Upper lobe of left lung (tissue), 6 donors: ENCODE measurements around the gene CD163L1. TPM values are rescaled to one million over a fixed set of nuclear protein-coding genes. Genes with fewer than 3 reads are reported as not detected.

Experiments used
- ATAC-seq, 2 donors: fragments of 200-7000 bp; cut with Tn5 transposase; one replicate each; pipeline ENCODE4 v1.9.1; 2022; ENCODE audit warnings: mild to moderate bottlenecking in 2 of 2, moderate library complexity in 2 of 2; ENCODE audit not compliant: low FRiP score in 2 of 2
- DNase-seq, 2 donors: peaks; one replicate each; pipeline ENCODE4 v3.0.0-alpha.2; 2019 to 2020
- H3K27ac ChIP-seq, 4 donors: fragments of 200-600 bp; sonication (generic); one replicate each; pipeline ENCODE4 v1.5.1; 2016 to 2019
- H3K27me3 ChIP-seq, 4 donors: fragments of 200-600 bp; sonication (generic); one replicate each; pipeline ENCODE4 v1.5.1; 2017 to 2019
- H3K36me3 ChIP-seq, 4 donors: fragments of 200-600 bp; sonication (generic); one replicate each; pipeline ENCODE4 v1.5.1; 2016 to 2019
- H3K4me1 ChIP-seq, 4 donors: fragments of 200-600 bp; sonication (generic); one replicate each; pipeline ENCODE4 v1.5.1; 2018 to 2019
- H3K4me3 ChIP-seq, 4 donors: fragments of 200-600 bp; sonication (generic); one replicate each; pipeline ENCODE4 v1.5.1; 2017 to 2019; ENCODE audit warnings: mild to moderate bottlenecking in 2 of 4, moderate library complexity in 1 of 4
- H3K9me3 ChIP-seq, 4 donors: fragments of 200-600 bp; sonication (generic); one replicate each; pipeline ENCODE4 v1.5.1; 2018 to 2019
- EP300 ChIP-seq, 4 donors: sonication (generic); formaldehyde crosslinking; IDR thresholded peaks; one replicate each; pipeline ENCODE4 v1.5.1; 2017; ENCODE audit warnings: antibody characterized with exemption in 4 of 4, control low read depth in 2 of 4
- POLR2A ChIP-seq, 4 donors: fragments of 450-650 bp; IDR thresholded peaks; one replicate each; pipeline ENCODE4 v1.5.1; 2016 to 2017; ENCODE audit warnings: antibody characterized with exemption in 4 of 4, mild to moderate bottlenecking in 2 of 4
- POLR2AphosphoS5 ChIP-seq, 2 donors: sonication (generic); formaldehyde crosslinking; IDR thresholded peaks; one replicate each; pipeline ENCODE4 v1.5.1; 2017; ENCODE audit warnings: antibody characterized with exemption in 2 of 2
- WGBS, 2 donors: methylation state at CpG; one replicate each; pipeline ENCODE4 v1.1.5; 2017 to 2018; 5-methylcytosine and 5-hydroxymethylcytosine counted together
- total RNA-seq, 6 donors: library from RNA; depleted of rRNA in 4 of 6; stranded (reverse); fragments of >200 nt in 4 of 6; gene quantifications; one replicate each; pipeline versions ENCODE4 v1.1.0 to v1.2.1, GENCODE V29; 2016 to 2021
- TF ChIP-seq, protein P1 (sequence below), 6 experiments: fragments of 450-650 bp in 4 of 6; fragments of 200-600 bp in 2 of 6; sonication (generic) in 2 of 6; IDR thresholded peaks; one replicate each; pipeline ENCODE4 v1.5.1; 2016 to 2019; ENCODE audit warnings: antibody characterized with exemption in 6 of 6
- donor health status: DM: no; HTN: no; CAD: no; lungs with moderate emphysema.
- donor health status: DM: no; HTN: yes; CAD: no; lungs with severe emphysema.

CD163L1 gene
- total RNA-seq, 6 donors from 2014 or later: 0.59 to 21.0 (median 4.2) TPM

- TF ChIP-seq, protein P1, sequence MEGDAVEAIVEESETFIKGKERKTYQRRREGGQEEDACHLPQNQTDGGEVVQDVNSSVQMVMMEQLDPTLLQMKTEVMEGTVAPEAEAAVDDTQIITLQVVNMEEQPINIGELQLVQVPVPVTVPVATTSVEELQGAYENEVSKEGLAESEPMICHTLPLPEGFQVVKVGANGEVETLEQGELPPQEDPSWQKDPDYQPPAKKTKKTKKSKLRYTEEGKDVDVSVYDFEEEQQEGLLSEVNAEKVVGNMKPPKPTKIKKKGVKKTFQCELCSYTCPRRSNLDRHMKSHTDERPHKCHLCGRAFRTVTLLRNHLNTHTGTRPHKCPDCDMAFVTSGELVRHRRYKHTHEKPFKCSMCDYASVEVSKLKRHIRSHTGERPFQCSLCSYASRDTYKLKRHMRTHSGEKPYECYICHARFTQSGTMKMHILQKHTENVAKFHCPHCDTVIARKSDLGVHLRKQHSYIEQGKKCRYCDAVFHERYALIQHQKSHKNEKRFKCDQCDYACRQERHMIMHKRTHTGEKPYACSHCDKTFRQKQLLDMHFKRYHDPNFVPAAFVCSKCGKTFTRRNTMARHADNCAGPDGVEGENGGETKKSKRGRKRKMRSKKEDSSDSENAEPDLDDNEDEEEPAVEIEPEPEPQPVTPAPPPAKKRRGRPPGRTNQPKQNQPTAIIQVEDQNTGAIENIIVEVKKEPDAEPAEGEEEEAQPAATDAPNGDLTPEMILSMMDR (IDR thresholded peaks at IDR 0.05): no peak
- TF ChIP-seq POLR2AphosphoS5 (IDR thresholded peaks at IDR 0.05) (no peak), EP300 (IDR thresholded peaks at IDR 0.05) (no peak), POLR2A (IDR thresholded peaks at IDR 0.05) (no peak)
- no peak for DNase-seq
- no peak for ATAC-seq
- Histone ChIP-seq H3K36me3 (no peaks in the 10 kb centered on the region), H3K27me3 (no peaks in the 10 kb centered on the region), H3K4me3 (no peak overlapping the region), H3K27ac (no peak overlapping the region), H3K4me1 (no peaks in the 10 kb centered on the region), H3K9me3 (no peaks in the 10 kb centered on the region)
- WGBS, 2 donors: 86 to 93% methylated on average over 5 of the region's 5 CpGs
Measured at GRCh38 chr12:7431993-7432685, 11.8 kb downstream of the CD163L1 start.

GRCh38 chr12:7411343-7411742 is 32.6 kb downstream of the CD163L1 start:
- DNase-seq (no peak), ATAC-seq (no peak)
- 70 to 76% methylated on average over 2 of the region's 2 CpGs for WGBS, 2 donors

DNA sequence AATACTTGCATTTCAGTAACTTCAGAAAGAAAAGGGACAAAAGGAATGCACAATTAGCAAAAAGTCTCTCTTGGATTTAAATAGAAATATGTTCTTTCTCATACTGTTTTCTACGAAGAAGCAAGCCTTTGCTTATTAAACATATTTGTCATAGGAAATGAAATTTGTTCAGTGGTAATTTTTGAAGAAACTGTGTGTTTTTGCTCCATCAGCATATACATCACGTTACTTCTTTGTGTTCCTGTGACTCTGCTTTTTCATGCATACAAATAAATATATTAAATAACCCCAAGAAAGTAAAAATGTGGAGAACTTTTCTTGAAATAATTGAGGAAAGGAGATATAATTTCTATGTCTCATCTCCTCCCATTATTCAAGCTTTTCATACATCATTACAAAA is 39.7 kb downstream of the CD163L1 start:
- no peak for ATAC-seq
- no peaks in the 10 kb centered on the region for H3K36me3 ChIP-seq

More at GRCh38 chr12:7411343-7411742, 32.6 kb downstream of the CD163L1 start:
- Histone ChIP-seq H3K36me3 (no peaks in the 10 kb centered on the region), H3K27ac (no peak overlapping the region), H3K9me3 (no peaks in the 10 kb centered on the region), H3K4me1 (no peaks in the 10 kb centered on the region), H3K27me3 (no peaks in the 10 kb centered on the region), H3K4me3 (no peak overlapping the region)
- TF ChIP-seq EP300 (IDR thresholded peaks at IDR 0.05) (no peak), POLR2AphosphoS5 (IDR thresholded peaks at IDR 0.05) (no peak), POLR2A (IDR thresholded peaks at IDR 0.05) (no peak)
- TF ChIP-seq, protein P1 (IDR thresholded peaks at IDR 0.05): no peak

DNA sequence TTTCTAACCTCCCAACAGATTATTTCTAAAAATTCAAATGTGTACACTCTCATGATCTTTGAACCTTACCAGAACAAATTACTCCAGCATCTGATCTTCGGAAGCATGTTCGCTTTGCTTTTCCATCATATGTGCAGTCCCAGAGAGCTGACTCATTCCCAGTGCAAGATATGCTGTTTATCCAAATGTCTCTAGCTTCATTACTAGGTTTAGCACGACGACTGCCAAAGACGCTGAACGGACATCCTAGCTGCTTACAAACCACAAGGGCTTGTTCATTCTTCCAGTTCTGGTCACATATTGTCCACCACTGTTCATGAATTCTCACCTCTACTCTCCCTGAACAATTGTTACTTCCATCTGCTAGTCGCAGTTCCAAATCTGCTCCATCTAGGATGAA is 40.5 kb downstream of the CD163L1 start:
- 87 to 89% methylated on average over 7 of the region's 7 CpGs for WGBS, 2 donors
- H3K4me3 ChIP-seq: no peak overlapping the region

More for the DNA sequence above, 39.7 kb downstream of the CD163L1 start:
- TF ChIP-seq POLR2A (IDR thresholded peaks at IDR 0.05) (no peak), EP300 (IDR thresholded peaks at IDR 0.05) (no peak), POLR2AphosphoS5 (IDR thresholded peaks at IDR 0.05) (no peak)
- TF ChIP-seq, protein P1 (IDR thresholded peaks at IDR 0.05): no peak
- no peak for DNase-seq
- Histone ChIP-seq H3K9me3 (no peaks in the 10 kb centered on the region), H3K4me3 (no peak overlapping the region), H3K27ac (no peak overlapping the region), H3K4me1 (no peaks in the 10 kb centered on the region), H3K27me3 (no peaks in the 10 kb centered on the region)
- 57 to 63% methylated on average over 2 of the region's 2 CpGs for whole genome bisulfite sequencing, 2 donors

More for the DNA sequence above, 40.5 kb downstream of the CD163L1 start:
- H3K27me3 ChIP-seq: no peaks in the 10 kb centered on the region
- H3K4me1 ChIP-seq: no peaks in the 10 kb centered on the region
- DNase-seq: no peak
- ATAC-seq: no peak
- TF ChIP-seq POLR2AphosphoS5 (IDR thresholded peaks at IDR 0.05): no peak
- TF ChIP-seq EP300 (IDR thresholded peaks at IDR 0.05): no peak
- no peak for TF ChIP-seq POLR2A (IDR thresholded peaks at IDR 0.05)
- TF ChIP-seq, protein P1 (IDR thresholded peaks at IDR 0.05): no peak
- H3K27ac ChIP-seq: no peak overlapping the region
- H3K9me3 ChIP-seq: no peaks in the 10 kb centered on the region
- no peaks in the 10 kb centered on the region for H3K36me3 ChIP-seq
